ENCODE data around the gene XPO4. TPM values are rescaled to one million over a fixed set of nuclear protein-coding genes. Genes with fewer than 3 reads are reported as not detected.
"Not testable (repeated sequence)": the region's sequence is repeated elsewhere in the genome, so short reads cannot be mapped to it uniquely, and the experiment has no call there.

The XPO4 gene
- total RNA-seq, 1 experiment from 2014 or later, result 56.9 TPM

DNA sequence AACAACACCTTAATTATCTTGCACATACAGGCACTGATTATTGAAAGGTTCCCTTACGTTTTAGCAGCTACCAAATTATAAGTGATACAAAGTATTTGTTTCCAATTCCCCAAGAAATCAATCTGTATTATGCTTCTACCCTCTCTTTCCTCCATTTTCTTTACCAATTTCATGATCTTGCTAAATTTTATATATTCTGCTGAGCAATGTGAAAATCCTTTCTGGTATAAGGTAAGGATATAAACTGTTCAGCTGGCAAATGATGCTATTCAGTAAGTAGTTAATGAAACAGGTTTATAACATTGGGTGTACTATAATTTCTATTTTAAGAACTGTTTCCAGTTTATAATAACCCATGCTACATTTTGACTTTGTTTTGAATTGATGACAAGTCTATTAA lies 127.8 kb downstream of the XPO4 start:
- DNase-seq (ENCODE audit: low read depth, low spot score), result no peak
- in situ Hi-C loops (cut with HindIII; ENCODE audit: low pct_unique_long_range_greater_than_20kb, low sequenced_read_pairs), result no loop called here

DNA sequence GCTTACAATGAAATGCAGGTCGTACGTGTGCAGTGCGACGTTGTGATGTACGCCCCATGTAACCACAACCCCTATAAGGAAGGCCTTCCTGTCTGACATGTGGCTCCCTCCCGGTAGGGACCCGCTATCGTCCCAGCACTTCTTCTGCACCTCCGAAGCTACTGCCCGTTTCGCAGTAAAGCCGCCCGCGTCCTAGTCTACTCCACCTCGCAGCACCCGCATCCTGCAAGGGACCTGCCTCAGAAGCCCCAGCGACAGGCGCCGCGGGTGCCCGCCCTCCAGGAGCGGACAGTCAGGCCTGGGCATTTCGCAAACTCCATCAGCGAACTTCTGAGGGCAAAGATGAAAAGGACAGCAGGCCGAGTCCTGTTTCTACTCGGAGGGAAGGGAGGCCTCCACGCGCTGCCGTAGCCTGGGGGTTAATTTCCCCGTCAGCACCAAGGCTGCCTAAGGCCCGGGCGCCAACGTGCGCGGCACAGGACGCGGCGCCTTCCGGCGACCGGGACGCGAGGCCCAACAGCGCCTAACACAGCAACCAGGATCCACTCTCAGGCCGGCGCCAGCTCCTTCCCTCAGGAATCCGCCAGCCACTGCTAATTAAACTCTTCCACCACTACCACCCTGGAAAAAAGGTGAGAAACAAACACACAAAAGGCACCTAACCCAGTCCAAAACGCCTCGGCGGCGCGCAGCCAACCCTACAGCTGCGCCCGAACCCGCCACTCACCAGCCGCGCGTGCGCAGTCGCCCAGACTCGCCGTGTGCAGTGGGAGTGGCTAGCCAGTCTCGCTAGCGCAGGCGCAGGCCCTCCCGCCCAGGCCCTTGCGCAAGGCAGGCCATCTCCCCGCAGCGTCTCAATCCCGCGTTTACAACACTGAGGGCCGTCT lies 129.1 kb downstream of the XPO4 start, which contains the start of gene EEF1AKMT1:
EEF1AKMT1 (minus strand) TSS at position 768 of the 887 bp plus-strand sequence. CDS start 16,363 bp downstream, outside the sequence.
- peak; percentile 90 for DNase-seq (ENCODE audit: low read depth, low spot score)
- in situ Hi-C loops (cut with HindIII; ENCODE audit: low pct_unique_long_range_greater_than_20kb, low sequenced_read_pairs), result no loop called here

DNA sequence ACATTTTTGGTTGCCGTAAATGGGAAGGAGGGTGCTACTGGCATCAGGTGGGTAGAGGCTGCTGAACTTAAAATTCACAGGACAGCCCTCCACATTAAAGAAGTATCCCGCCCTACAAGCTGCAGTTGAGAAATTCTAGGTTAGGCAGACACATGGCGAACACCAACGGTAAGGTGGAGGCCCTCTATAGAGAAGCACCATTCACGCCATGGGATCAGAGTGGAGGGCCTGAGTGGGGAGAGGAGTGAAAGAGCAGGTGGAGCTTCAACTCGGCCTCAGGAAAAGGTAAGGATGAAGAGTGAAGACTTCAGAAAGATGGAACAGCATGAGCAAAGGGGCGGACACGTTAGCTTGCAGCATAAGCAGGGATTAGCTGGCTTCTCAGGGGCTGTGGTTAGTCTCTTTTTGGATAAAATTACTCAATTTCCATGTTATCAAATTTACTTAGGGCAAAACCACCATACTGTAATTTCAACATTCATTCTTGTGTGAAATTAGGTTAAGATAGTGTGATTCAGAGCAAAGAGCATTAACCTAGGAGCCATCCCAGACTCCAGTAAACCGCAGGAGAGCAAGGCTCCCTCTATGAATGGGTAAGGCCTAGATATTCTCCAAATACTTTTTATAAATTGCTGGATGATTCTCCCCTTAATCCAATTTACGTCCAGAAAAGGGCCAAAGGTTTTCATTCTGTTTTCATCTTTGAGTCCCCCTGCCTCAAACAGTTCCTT lies 130.0 kb downstream of the XPO4 start:
- DNase-seq (ENCODE audit: low read depth, low spot score), result no peak
- in situ Hi-C loops (cut with HindIII; ENCODE audit: low pct_unique_long_range_greater_than_20kb, low sequenced_read_pairs), result no loop called here

DNA sequence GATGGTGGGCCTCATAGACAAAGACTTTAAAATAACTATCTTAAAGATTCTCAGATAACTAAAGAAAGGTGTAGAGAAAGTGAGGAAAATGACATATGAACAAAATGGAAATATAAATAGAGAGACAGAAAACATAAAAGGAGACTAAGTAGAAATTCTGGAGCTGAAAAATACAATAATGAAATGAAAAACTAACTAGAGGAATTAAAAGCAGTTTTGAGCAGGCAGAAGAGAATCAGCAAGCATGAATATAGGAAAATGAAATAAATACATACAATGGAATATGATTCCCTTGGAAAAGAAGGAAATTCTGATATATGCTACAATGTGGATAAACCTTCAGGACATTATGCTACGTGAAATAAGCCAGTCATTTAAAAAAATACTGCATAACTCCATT lies 132.7 kb downstream of the XPO4 start:
- in situ Hi-C loops (cut with HindIII; ENCODE audit: low pct_unique_long_range_greater_than_20kb, low sequenced_read_pairs), result no loop called here
- DNase-seq (ENCODE audit: low read depth, low spot score), result no peak

DNA sequence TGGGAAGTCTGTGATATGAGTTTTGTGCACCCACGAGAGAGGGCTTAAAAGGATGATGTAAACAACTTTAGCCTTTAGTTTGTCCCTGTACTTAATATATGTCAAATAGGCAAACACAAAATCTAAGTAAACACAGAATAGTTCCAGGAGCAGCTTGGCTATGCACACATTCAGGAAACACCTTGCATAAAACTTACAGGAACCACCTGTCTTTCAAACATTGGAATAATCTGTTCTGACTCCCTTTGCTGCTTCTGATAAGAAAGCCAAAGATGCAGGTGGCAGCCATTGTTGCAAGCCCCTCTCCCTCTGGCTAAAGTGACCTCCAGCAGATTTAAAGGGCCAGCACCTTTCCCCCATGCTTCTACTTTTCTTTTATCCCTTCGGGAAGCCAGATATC lies 133.5 kb downstream of the XPO4 start:
- in situ Hi-C loops (cut with HindIII; ENCODE audit: low pct_unique_long_range_greater_than_20kb, low sequenced_read_pairs), result no loop called here
- no peak for DNase-seq (ENCODE audit: low read depth, low spot score)

DNA sequence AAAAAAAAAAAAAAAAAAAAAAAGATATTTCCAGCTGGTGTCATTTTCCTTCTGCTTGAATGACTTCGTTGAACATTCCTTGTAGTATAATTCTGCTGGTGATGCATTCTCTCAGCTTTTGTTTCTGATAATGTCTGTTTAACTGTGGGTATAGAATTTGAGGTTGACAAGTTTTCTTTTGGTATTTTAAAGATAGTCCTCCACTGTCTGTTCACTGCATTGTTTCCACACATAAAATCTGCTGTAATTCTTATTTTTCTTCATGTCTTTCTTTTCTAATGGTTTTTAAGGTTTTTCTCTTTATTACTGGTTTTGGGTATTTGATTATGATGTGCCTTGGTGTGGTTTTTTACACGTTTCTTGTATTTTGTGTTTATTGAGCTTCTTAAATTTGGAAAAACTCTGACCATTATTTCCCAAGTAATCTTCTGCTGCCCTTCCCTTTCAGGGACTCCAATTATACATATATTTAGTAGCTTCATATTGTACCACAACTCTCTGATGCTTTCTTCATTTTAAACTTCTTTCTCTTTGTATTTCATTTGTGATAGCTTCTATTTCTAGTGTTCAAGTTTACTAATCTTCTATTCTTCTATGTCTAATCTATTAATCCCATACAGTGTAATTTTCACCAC lies 135.1 kb downstream of the XPO4 start:
- DNase-seq (ENCODE audit: low read depth, low spot score), result no peak
- in situ Hi-C loops (cut with HindIII; ENCODE audit: low pct_unique_long_range_greater_than_20kb, low sequenced_read_pairs), result no loop called here

DNA sequence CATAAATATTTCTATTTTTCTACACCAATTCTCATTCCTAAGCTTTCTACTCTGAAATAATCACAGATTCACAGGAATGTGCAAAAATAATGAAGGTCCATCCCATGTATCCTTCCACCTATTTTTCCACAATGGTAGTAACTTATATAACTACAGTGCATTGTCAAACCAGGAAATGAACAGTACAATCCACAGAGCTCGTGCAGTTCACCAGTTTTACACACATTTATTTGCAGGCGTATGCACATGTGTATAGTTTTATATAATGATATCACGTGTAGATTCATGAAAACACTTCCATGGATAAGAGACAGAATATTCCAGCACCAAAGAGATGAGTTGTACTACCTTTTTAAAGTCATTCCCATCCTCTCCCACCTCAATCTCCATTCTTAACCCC lies 141.7 kb downstream of the XPO4 start:
- DNase-seq (ENCODE audit: low read depth, low spot score), result no peak
- in situ Hi-C loops (cut with HindIII; ENCODE audit: low pct_unique_long_range_greater_than_20kb, low sequenced_read_pairs), result no loop called here

DNA sequence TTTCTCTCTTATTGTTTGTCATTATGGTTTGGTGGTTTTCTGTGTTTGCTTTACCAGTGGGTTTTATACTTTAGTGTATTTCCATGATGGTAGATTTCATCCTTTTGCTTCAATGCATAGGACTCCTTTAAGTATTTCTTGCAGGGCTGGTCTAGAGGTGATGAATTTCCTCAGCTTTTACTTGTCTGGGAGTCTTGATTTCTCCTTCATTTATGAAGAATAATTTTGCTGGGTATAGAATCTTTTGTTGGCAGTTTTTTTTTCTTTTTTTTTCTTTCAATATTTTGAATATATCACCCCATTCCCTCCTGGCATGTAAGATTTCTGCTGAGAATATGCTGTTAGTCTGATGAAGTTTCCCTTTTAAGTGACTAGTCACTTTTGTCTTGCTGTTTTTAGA lies 148.5 kb downstream of the XPO4 start:
- in situ Hi-C loops (cut with HindIII; ENCODE audit: low pct_unique_long_range_greater_than_20kb, low sequenced_read_pairs), result no loop called here
- no peak for DNase-seq (ENCODE audit: low read depth, low spot score)

DNA sequence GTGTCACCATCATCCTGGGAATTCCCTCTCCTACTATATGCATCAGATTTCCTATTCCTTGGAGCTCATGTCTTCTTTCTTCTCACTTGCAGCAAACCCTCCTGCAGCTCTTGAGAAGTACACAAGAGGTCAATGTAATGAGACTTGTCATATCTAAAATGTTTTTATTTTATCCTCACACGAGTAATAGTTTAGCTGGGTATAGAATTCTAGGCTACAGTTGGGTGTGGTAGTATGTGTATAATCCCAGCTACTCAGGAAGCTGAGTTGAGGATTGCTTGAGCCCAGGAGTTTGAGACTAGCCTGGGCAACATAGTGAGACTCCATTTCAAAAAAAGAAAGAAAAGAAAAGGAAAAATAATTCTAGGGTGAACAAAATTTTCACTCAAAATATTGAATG lies 153.2 kb downstream of the XPO4 start:
- no peak for DNase-seq (ENCODE audit: low read depth, low spot score)
- in situ Hi-C loops (cut with HindIII; ENCODE audit: low pct_unique_long_range_greater_than_20kb, low sequenced_read_pairs), result no loop called here

DNA sequence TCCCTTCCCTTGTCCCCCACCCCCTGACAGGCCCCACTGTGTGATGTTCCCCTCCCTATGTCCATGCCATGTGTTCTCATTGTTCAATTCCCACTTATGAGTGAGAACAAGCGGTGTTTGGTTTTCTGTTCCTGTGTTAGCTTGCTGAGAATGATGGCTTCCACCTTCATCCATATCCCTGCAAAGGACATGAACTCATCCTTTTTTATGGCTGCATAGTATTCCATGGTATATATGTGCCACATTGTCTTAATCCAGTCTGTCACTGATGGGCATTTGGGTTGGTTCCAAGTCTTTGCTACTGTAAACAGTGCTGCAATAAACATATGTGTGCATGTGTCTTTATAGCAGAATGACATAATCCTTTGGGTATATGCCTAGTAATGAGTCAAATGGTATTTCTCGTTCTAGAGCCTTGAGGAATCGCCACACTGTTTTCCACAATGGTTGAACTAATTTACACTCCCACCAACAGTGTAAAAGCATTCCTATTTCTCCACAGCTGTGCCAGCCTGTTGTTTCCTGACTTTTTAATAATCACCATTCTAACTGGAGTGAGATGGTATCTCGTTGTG lies 158.6 kb downstream of the XPO4 start:
- in situ Hi-C loops (cut with HindIII; ENCODE audit: low pct_unique_long_range_greater_than_20kb, low sequenced_read_pairs); DNase-seq (ENCODE audit: low read depth, low spot score): not testable (repeated sequence)

DNA sequence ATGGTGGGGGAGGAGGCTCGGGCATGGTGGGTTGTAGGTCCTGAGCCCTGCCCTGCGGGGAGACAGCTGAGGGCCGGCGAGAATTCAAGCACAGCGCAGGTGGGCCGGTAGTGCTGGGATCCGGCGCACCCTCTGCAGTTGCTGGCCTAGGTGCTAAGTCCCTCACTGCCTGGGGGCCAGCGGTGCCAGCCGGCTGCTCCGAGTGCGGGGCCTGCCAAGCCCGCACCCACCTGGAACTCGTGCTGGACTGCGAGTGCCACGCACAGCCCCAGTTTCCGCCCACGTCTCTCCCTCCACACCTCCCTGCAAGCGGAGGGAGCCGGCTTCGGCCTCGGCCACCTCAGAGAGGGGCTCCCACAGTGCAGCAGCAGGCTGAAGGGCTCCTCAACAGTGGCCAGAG lies 162.5 kb downstream of the XPO4 start:
- no peak for DNase-seq (ENCODE audit: low read depth, low spot score)
- in situ Hi-C loops (cut with HindIII; ENCODE audit: low pct_unique_long_range_greater_than_20kb, low sequenced_read_pairs), result no loop called here

DNA sequence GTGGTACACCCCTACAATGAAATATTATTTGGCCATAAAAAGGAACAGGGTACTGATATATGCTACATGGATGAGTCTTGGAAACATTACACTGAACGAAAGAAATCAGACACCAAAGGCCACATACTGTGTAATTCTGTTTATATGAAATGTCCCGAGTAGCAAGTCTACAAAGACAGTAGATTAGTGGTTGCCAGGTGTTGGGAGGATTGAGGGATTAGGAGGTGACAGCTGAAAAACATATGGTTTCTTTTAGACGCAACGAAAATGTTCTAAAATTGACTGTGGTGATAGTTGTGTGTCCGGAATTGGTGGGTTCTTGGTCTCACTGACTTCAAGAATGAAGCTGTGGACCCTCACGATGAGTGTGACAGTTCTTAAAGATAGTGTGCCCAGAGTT lies 163.9 kb downstream of the XPO4 start:
- DNase-seq (ENCODE audit: low read depth, low spot score), result no peak
- in situ Hi-C loops (cut with HindIII; ENCODE audit: low pct_unique_long_range_greater_than_20kb, low sequenced_read_pairs), result no loop called here

DNA sequence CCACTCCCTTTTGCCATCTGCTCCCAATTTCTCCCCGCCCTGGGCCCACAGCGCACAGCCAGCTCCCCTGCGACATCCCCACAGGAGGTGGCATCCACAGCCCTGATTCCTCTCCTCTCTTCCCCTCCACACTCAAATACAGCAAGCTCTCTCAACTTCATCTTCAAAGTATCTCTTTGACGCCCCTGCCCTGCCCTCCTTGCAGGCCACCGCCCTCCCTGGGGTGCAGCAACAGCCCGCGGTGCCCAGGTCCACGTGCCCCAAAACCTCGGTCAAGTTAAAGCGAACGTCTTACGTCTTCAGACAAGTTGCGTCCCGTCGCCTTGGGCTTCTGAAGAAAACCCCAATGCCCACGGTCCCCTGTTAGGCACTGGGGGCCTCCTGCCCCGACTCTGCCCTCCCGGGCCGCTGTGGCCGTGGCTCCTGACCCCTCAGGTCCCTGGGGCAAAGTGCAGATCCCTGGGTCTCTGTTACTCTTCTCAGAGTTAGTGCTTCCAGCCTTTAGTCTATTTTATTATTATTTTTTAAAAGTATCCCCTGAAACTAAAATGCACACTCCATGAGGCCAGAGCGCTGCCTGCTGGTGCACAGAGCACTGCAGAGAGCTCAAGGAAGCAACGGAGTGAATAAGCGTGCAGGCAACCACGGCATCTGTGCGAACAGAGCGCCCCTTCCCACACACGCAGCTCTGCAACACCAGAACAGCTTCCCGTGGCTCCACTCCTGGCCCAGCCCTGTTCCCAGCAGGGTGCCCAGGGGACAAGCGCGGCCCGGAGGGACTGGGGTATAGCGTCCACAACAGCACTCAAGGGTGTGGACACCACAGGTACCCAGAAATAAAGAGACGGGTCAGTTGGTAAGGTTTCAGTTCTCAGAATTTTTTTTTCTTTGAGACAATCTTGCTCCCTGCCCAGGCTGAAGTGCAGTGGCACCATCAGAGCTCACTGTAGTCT lies 172.6 kb downstream of the XPO4 start:
- in situ Hi-C loops (cut with HindIII; ENCODE audit: low pct_unique_long_range_greater_than_20kb, low sequenced_read_pairs), result no loop called here

DNA sequence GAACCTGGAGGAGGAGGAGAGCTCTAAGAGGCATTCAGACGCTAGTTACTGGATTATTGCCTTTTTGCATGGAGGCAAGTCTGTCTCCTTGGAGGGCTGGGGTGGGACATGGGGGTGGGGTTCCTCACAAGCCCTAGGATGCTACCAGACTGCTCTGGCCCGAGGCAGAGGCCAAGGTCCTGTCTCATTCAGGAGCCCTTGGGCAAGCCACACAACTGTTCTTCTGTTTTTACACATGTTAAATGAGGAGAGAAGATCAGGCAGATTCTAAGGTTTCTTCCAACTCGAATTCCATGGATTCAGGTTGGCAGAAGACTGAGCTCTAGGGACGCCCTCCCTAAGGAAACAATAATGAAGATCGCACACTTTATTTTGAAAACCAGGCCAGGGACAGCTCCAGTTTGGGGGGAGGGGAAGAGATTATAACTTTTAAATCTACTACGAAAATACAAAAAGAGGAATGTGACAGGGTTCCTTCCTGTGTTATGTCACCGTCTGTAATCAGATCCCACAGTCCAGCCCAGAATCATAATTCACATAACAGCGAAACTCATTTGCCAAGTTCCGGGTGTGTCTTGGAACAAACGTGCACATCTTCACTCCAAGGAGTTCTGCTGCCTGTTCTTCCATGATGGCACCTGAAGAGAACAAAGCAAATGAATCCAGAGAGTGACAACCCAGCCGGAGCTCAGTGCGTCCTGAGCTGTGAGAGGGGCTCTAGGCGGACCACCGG lies 173.8 kb downstream of the XPO4 start:
- no peak for DNase-seq (ENCODE audit: low read depth, low spot score)
- in situ Hi-C loops (cut with HindIII; ENCODE audit: low pct_unique_long_range_greater_than_20kb, low sequenced_read_pairs), result no loop called here

More for the DNA sequence above, 172.6 kb downstream of the XPO4 start:
- DNase-seq (ENCODE audit: low read depth, low spot score), result no peak

DNA sequence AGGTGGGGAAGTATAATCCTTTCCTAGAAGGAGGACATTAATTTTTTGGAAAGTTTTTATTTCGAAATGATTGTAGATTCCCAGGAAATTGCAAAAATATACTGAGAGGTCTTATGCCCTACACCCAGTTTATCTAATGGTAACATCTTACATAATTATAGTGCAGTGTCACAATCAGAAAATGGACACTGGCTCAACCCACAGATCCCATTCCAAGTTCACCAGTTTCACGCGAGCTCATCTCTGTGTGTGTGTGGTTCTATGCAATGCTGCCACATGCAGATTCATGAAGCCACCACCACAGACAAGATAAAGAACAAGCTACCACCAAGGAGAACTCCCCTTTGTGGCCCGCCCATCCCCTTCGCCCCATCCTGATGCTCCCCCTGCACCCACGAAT lies 174.7 kb downstream of the XPO4 start:
- no peak for DNase-seq (ENCODE audit: low read depth, low spot score)
- in situ Hi-C loops (cut with HindIII; ENCODE audit: low pct_unique_long_range_greater_than_20kb, low sequenced_read_pairs), result no loop called here
